NCI-H187 treated with DMSO at 0.1 percent for 48 hours (cell line): ENCODE results near the gene MRRF.

Experiments used
- DNase-seq: peaks from one replicate; lab custom pipeline; 2025; lab: John Stamatoyannopoulos, UW

MRRF gene

GRCh38 chr9:122332644-122333043 lies 68.0 kb downstream of the MRRF start:
- no peak for DNase-seq

GRCh38 chr9:122333169-122333808 lies 68.6 kb downstream of the MRRF start:
- no peak for DNase-seq

GRCh38 chr9:122334916-122335315 lies 70.2 kb downstream of the MRRF start:
- no peak for DNase-seq

GRCh38 chr9:122336189-122336588 lies 71.5 kb downstream of the MRRF start:
- no peak for DNase-seq

GRCh38 chr9:122336866-122337555 lies 72.3 kb downstream of the MRRF start:
- DNase-seq = no peak

- no peak for DNase-seq
Observed at GRCh38 chr9:122337556-122337929, 72.9 kb downstream of the MRRF start.

- no peak for DNase-seq
Observed at GRCh38 chr9:122338536-122338935, 73.9 kb downstream of the MRRF start.

- no peak for DNase-seq
Observed at GRCh38 chr9:122338994-122339393, 74.3 kb downstream of the MRRF start.

GRCh38 chr9:122339579-122339978 lies 74.9 kb downstream of the MRRF start:
- no peak for DNase-seq

GRCh38 chr9:122340161-122340560 lies 75.5 kb downstream of the MRRF start:
- DNase-seq = no peak

- DNase-seq = no peak
Observed at GRCh38 chr9:122342323-122343050, 77.8 kb downstream of the MRRF start.

- DNase-seq = no peak
Observed at GRCh38 chr9:122346478-122347347, 82.0 kb downstream of the MRRF start.

- DNase-seq = no peak
Observed at GRCh38 chr9:122347348-122348287, 82.9 kb downstream of the MRRF start.

GRCh38 chr9:122348288-122348777 lies 83.7 kb downstream of the MRRF start:
- DNase-seq = no peak

GRCh38 chr9:122348791-122349190 lies 84.1 kb downstream of the MRRF start:
- no peak for DNase-seq

GRCh38 chr9:122349201-122349600 lies 84.5 kb downstream of the MRRF start:
- no peak for DNase-seq

GRCh38 chr9:122350577-122351355 lies 86.1 kb downstream of the MRRF start:
- no peak for DNase-seq

- no peak for DNase-seq
Observed at GRCh38 chr9:122354536-122355199, 90.0 kb downstream of the MRRF start.

- DNase-seq = no peak
Observed at GRCh38 chr9:122355336-122355875, 90.7 kb downstream of the MRRF start.
